Measurements from ENCODE around the gene CSF1R. TPM values are rescaled to one million over a fixed set of nuclear protein-coding genes. Genes with fewer than 3 reads are reported as not detected.

Gene CSF1R
- total RNA-seq, 2 donors from 2014 or later, result 2.7 to 3.4 TPM

Other genes starting within 250 kb of the CSF1R start
- gene PDE6A, start 141.8 kb downstream of the CSF1R start, total RNA-seq, result not detected
- gene SLC26A2, start 125.8 kb downstream of the CSF1R start, total RNA-seq, result 1 to 10 TPM; 4.6 to 5.2 TPM
- 1 to 10 TPM; 1.4 to 2.0 TPM for gene TIGD6, start 85.9 kb downstream of the CSF1R start, total RNA-seq
- 10 to 100 TPM; 31.9 to 40.8 TPM for gene HMGXB3, start 85.8 kb downstream of the CSF1R start, total RNA-seq
- under 1 TPM in 1 of 2 donors, not detected in 1; 0.57 TPM for gene PDGFRB, start 69.3 kb upstream of the CSF1R start, total RNA-seq
- gene CDX1, start 80.2 kb upstream of the CSF1R start, total RNA-seq, result not detected
- gene SLC6A7, start 103.5 kb upstream of the CSF1R start, total RNA-seq, result not detected
- gene CAMK2A, start 203.2 kb upstream of the CSF1R start, total RNA-seq, result not detected
- not detected for gene ARSI, start 216.4 kb upstream of the CSF1R start, total RNA-seq

All from T-helper 17 cell (primary cell).